Bronchial epithelial cell (primary cell): ENCODE measurements around the gene EYS. TPM values are rescaled to one million over a fixed set of nuclear protein-coding genes. Genes with fewer than 3 reads are reported as not detected.
"Not testable (repeated sequence)": the region's sequence is repeated elsewhere in the genome, so short reads cannot be mapped to it uniquely, and the experiment has no call there.

ENCODE experiments used
- DNase-seq: peaks from one replicate; pipeline ENCODE4 v3.0.0-alpha.2; 2010; ENCODE audit warnings: low read depth
- FAIRE-seq: peaks from 2 replicates; lab custom pipeline; 2011; peaks lifted over from hg19 to GRCh38; lab: Jason Lieb, UNC
- H3K27me3 ChIP-seq: 2 replicates; pipeline ENCODE4 v1.5.1; 2011; ENCODE audit warnings: low read length; ENCODE audit not compliant: control insufficient read depth, insufficient read depth
- H3K36me3 ChIP-seq: 2 replicates; pipeline ENCODE4 v1.5.1; 2011; ENCODE audit warnings: low read length; ENCODE audit not compliant: control insufficient read depth, insufficient read depth
- H3K4me3 ChIP-seq: 2 replicates; pipeline ENCODE4 v1.5.1; 2011; ENCODE audit warnings: mild to moderate bottlenecking, low read depth, low read length, control low read depth
- CTCF ChIP-seq: IDR thresholded peaks from 2 replicates; pipeline ENCODE4 v1.5.1; 2011; ENCODE audit warnings: mild to moderate bottlenecking, moderate library complexity, low read length, control low read depth, inconsistent platforms; ENCODE audit not compliant: insufficient read depth, severe bottlenecking
- total RNA-seq: library from RNA; depleted of rRNA; stranded (reverse); fragments of >200 nt; gene quantifications from 2 replicates; pipeline ENCODE4 v1.2.1, GENCODE V29; 2014

The EYS gene
- total RNA-seq, 1 donor from 2014 or later = 0.53 TPM

GRCh38 chr6:65570340-65570739, 136.7 kb downstream of the EYS start:
- no peak overlapping the region for H3K4me3 ChIP-seq
- H3K27me3 ChIP-seq = no peaks in the 10 kb centered on the region
- no peak for TF ChIP-seq CTCF
- DNase-seq = no peak
- H3K36me3 ChIP-seq = no peaks in the 10 kb centered on the region
- no peak for FAIRE-seq

- Histone ChIP-seq H3K4me3 (no peak overlapping the region), H3K27me3 (no peaks in the 10 kb centered on the region), H3K36me3 (no peaks in the 10 kb centered on the region)
- DNase-seq = no peak
- FAIRE-seq = no peak
- no peak for TF ChIP-seq CTCF
These were observed 137.5 kb downstream of the EYS start for GRCh38 chr6:65569505-65569904.

DNA sequence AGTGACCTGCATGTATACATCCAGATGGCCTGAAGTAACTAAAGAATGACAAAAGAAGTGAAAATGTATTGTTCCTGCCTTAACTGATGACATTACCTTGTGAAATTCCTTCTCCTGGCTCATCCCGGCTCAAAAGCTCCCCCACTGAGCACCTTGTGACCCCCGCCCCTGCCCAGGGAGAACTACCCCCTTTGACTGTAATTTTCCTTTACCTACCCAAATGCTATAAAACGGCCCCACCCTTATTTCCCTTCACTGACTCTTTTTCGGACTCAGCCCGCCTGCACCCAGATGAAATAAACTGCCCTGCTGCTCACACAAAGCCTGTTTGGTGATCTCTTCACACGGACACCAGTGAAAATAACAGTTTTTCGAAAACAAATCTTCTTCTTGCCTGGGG, 138.0 kb downstream of the EYS start:
- FAIRE-seq, H3K4me3 ChIP-seq, H3K36me3 ChIP-seq, DNase-seq, H3K27me3 ChIP-seq: not testable (repeated sequence)

DNA sequence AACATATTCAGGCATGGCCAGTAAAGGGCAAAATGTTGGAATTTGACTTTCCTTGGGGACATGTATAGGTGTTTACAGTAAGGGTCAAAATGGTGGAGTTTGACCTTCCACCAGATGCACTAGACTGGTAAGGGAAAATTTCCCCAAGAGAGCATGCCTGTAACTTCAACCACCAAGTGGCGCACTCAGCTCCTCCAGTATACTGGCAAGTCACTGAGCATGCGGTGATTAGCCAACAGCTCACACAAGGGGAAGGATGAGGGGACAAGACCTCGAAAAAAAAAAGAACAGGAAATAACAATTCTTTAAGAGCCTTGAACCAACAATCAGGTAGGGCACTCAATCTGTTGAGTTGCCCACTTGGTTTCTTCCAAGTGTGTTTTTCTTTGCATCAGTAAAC, 140.9 kb downstream of the EYS start:
- no peak overlapping the region for H3K4me3 ChIP-seq
- TF ChIP-seq CTCF = no peak
- no peak for DNase-seq
- H3K36me3 ChIP-seq = no peaks in the 10 kb centered on the region
- no peak for FAIRE-seq
- H3K27me3 ChIP-seq = no peaks in the 10 kb centered on the region

- FAIRE-seq = no peak
- Histone ChIP-seq H3K27me3 (no peaks in the 10 kb centered on the region), H3K36me3 (no peaks in the 10 kb centered on the region), H3K4me3 (no peak overlapping the region)
- TF ChIP-seq CTCF = no peak
- no peak for DNase-seq
These were observed 149.0 kb downstream of the EYS start for GRCh38 chr6:65558071-65558470.

DNA sequence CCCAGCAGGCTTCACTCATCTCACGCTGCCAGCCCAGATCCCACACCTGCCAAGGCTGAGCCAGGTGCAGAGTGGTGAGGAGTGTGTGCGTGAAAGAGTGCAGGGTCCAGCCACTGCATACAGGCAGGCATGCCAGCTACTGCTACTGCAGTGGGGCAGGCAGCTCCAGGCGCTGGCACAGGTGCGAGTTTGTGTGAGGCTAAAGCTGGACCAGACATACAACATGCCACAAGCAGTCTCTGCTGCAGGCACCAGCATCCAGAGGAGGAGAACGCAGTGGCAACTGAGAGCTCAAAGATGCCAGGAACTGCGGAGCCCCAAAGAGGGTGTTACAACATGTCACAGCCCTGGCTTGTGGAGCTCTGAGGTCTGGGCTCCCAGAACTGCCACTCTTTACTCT, 149.8 kb downstream of the EYS start:
- FAIRE-seq (no peak), DNase-seq (no peak)
- Histone ChIP-seq H3K4me3 (no peak overlapping the region), H3K27me3 (no peaks in the 10 kb centered on the region), H3K36me3 (no peaks in the 10 kb centered on the region)
- no peak for TF ChIP-seq CTCF
